Cardiac fibroblast (primary cell): Measurements from ENCODE around the gene FUS.

ENCODE experiments used
- DNase-seq, 2 donors: peaks; one replicate each; pipeline versions ENCODE4 v3.0.0 to v3.0.0-alpha.2; 2010; ENCODE audit warnings: low read depth in 2 of 2
- H3K4me3 ChIP-seq, 2 donors: replicated peaks in 1 of 2; 1 replicate in 1 of 2; 2 replicates in 1 of 2; pipeline ENCODE4 v1.5.1; 2011; ENCODE audit warnings: low read depth in 2 of 2, low read length in 2 of 2, mild to moderate bottlenecking in 2 of 2, moderate library complexity in 1 of 2
- CTCF ChIP-seq: IDR thresholded peaks from one replicate; pipeline ENCODE4 v1.5.1; 2011; ENCODE audit warnings: low read depth, mild to moderate bottlenecking, low read length, inconsistent platforms

FUS gene

GRCh38 chr16:31206776-31207175 is 26.8 kb downstream of the FUS start:
- DNase-seq, result no peak
- no peak for TF ChIP-seq CTCF
- no peak overlapping the region for H3K4me3 ChIP-seq

- no peak for DNase-seq
- H3K4me3 ChIP-seq, result no peak overlapping the region
- TF ChIP-seq CTCF, result no peak
Measured at GRCh38 chr16:31213342-31213741, 33.4 kb downstream of the FUS start.

GRCh38 chr16:31213877-31214707 is 34.2 kb downstream of the FUS start, which contains the start of gene TRIM72:
TSS of gene TRIM72 (plus strand) at chr16:31214119. CDS start at chr16:31214739, 620 bp downstream.
- peak within 1 kb of the TSS; percentile 42 to 53 for H3K4me3 ChIP-seq
- TF ChIP-seq CTCF, result no peak
- no peak for DNase-seq

- no peak for TF ChIP-seq CTCF
- H3K4me3 ChIP-seq, result peak overlapping the region; percentile 42 to 53
- DNase-seq, result no peak
Measured at GRCh38 chr16:31214708-31215286, 34.9 kb downstream of the FUS start.

GRCh38 chr16:31215287-31216162 is 35.6 kb downstream of the FUS start:
- TF ChIP-seq CTCF, result no peak
- peak overlapping the region; percentile 42 to 53 for H3K4me3 ChIP-seq
- DNase-seq, result peak; percentile 51 to 65

GRCh38 chr16:31216422-31217135 is 36.6 kb downstream of the FUS start, which contains the start of gene PYDC1:
TSS of gene PYDC1 (minus strand) at chr16:31217135. CDS start at chr16:31217028, 107 bp downstream.
- no peak within 1 kb of the TSS for H3K4me3 ChIP-seq
- TF ChIP-seq CTCF, result no peak
- no peak for DNase-seq
